ENCODE data around the gene NME1.

DNA sequence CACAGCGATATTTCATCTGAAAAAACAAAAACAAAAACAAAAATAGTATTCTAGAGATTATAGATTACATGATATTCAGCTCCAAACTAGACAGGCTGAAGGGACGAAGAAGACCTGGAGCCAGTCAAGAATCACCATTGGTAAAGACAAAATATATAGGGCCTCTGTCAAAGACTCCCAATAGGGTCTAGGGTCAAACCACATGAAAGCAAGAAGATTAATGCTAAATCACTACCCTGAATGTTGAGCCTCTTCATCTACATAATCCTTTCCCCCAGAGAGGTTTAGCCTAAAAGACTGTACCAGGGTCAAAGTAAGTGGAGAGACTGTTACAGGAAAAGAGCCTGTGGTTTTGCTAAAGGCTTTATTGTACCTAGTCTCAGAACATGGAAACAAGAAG is 10.8 kb upstream of the NME1 start:
- TF ChIP-seq POLR2A (IDR thresholded peaks at IDR 0.05; ENCODE audit: low read depth, low read length) = no peak
- TF ChIP-seq POLR2AphosphoS5 (IDR thresholded peaks at IDR 0.05; ENCODE audit: low read depth, low read length) = no peak
- TF ChIP-seq TAF1 (IDR thresholded peaks at IDR 0.05; ENCODE audit: borderline replicate concordance, low read depth, low read length) = no peak

All from GM12892 (cell line).